ENCODE results near the gene HPSE2.

DNA sequence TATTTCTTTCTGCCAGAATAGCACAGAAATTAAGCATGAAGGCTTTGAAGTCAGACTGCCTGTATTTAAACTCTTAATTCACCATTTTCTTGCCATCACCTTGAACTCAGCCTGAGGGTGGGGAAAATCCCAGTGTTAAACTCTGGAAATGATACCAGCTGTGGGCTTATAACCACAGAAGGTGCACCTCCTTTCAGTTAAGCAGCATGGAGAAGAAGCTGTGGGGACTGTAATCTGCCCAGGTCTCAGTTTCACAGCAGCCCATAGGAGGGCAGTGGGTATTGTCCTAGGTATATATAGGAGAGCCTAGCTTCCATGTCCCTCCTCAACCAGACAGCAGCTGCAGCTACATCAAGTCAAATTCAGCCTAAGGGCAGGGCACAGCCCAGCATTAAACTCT, 241.6 kb downstream of the HPSE2 start:
- TF ChIP-seq, protein P1, sequence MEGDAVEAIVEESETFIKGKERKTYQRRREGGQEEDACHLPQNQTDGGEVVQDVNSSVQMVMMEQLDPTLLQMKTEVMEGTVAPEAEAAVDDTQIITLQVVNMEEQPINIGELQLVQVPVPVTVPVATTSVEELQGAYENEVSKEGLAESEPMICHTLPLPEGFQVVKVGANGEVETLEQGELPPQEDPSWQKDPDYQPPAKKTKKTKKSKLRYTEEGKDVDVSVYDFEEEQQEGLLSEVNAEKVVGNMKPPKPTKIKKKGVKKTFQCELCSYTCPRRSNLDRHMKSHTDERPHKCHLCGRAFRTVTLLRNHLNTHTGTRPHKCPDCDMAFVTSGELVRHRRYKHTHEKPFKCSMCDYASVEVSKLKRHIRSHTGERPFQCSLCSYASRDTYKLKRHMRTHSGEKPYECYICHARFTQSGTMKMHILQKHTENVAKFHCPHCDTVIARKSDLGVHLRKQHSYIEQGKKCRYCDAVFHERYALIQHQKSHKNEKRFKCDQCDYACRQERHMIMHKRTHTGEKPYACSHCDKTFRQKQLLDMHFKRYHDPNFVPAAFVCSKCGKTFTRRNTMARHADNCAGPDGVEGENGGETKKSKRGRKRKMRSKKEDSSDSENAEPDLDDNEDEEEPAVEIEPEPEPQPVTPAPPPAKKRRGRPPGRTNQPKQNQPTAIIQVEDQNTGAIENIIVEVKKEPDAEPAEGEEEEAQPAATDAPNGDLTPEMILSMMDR (IDR thresholded peaks at IDR 0.05; ENCODE audit: borderline replicate concordance, extremely low read depth, low read length, poor library complexity, severe bottlenecking): no peak
- no peak for TF ChIP-seq EZH2 (IDR thresholded peaks at IDR 0.05; ENCODE audit: borderline replicate concordance, low read depth, low read length, severe bottlenecking)

Data from DND-41 (cell line).